Activated CD4-positive, alpha-beta memory T cell treated with anti-CD3 and anti-CD28 coated beads, Interleukin-2, amount 10 ng/mL, durations not matched to agents 7 days and 5 days (primary cell): Measurements from ENCODE around the gene TRMT11. TPM values are rescaled to one million over a fixed set of nuclear protein-coding genes. Genes with fewer than 3 reads are reported as not detected.
"Not testable (repeated sequence)": the region's sequence is repeated elsewhere in the genome, so short reads cannot be mapped to it uniquely, and the experiment has no call there.

Source experiments
- CTCF ChIA-PET: fragments of 350-600 bp; sonication (Branson Sonifier 250); formaldehyde crosslinking; loops from one replicate; lab custom pipeline; 2021; ENCODE audit warnings: antibody characterized with exemption, inconsistent platforms; lab: Charles Lee
- POLR2A ChIA-PET: fragments of 350-600 bp; sonication (Branson Sonifier 250); formaldehyde crosslinking; loops from one replicate; lab custom pipeline; 2021; ENCODE audit warnings: antibody characterized with exemption; lab: Charles Lee
- DNase-seq: peaks from one replicate; pipeline ENCODE4 v3.0.0-alpha.2; 2020
- H3K27ac Mint-ChIP-seq: one replicate; pipeline ENCODE4 v1.8.0; 2021; ENCODE audit warnings: mild to moderate bottlenecking, mixed read lengths
- H3K27me3 Mint-ChIP-seq: one replicate; pipeline ENCODE4 v1.8.0; 2021; ENCODE audit warnings: mixed read lengths
- H3K36me3 Mint-ChIP-seq: one replicate; pipeline ENCODE4 v1.8.0; 2021; ENCODE audit warnings: low read depth, mixed read lengths
- H3K4me1 Mint-ChIP-seq: one replicate; pipeline ENCODE4 v1.8.0; 2021; ENCODE audit warnings: mixed read lengths
- H3K4me3 Mint-ChIP-seq: one replicate; pipeline ENCODE4 v1.8.0; 2021; ENCODE audit warnings: mild to moderate bottlenecking, mixed read lengths
- H3K9me3 Mint-ChIP-seq: one replicate; pipeline ENCODE4 v1.8.0; 2021; ENCODE audit warnings: mixed read lengths
- total RNA-seq, 2 experiments: library from RNA; stranded (reverse); gene quantifications; one replicate each; pipeline ENCODE4 v1.2.3, GENCODE V29; 2021

Gene TRMT11
- total RNA-seq, 2 experiments from 2014 or later: 17.6 to 19.2 TPM

DNA sequence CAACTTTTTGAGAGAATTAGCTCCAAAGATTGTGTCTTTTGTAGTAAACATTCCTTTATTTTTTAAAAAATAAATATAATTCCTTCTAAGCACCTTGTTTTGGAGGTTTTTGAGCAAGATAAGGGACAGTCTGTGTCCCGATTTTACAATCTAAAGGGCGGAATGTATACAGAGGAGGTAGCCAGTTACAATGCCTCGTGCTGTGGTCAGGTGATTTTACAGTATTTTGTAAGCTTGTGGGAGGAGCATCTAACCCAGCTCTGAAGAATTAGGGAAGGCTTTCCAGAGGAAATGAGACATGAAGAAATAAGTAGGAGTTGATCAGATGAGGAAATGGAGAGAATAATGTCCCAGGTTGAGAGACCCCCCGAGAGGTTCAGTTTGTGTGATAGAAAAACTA, 28.5 kb upstream of the TRMT11 start:
- Mint-ChIP-seq H3K4me3 (no peak overlapping the region), H3K27me3 (no peaks in the 10 kb centered on the region), H3K9me3 (no peaks in the 10 kb centered on the region), H3K36me3 (peaks cover 2% of the 10 kb centered on the region), H3K4me1 (peaks cover 8% of the 10 kb centered on the region), H3K27ac (no peak overlapping the region)
- CTCF ChIA-PET: interaction anchor here (1.0 to 9.6 kb wide), 12 partner anchors 10 to 179 kb away, joined by 3 to 231 read pairs (median 28); partner anchors contain the start of genes NCOA7 and TRMT11
- DNase-seq: no peak
- POLR2A ChIA-PET: interaction anchor here (0.9 to 6.4 kb wide), 10 partner anchors 13 to 210 kb away, joined by 3 to 111 read pairs (median 6); partner anchors contain the start of genes NCOA7 and TRMT11

DNA sequence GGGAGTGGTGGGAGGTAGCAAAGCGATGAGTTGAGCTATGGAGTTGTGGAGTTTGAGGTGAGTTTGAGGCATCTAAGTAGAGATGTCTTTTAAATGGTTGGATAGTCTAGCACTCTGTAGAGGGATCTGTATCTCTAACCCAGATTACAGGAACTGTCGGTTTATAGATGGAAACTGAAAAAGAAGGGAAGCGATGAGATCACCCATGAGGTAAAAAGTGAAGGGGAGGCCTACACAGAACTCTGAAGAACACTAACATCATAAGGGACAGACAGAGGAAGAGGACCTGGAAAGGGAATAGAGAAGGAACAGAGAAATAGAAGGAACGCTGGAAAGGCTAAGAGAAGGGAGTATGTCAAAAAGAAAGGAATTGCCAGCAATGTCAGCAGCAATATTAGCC, 27.3 kb upstream of the TRMT11 start:
- H3K4me1 Mint-ChIP-seq: peaks cover 8% of the 10 kb centered on the region
- H3K27me3 Mint-ChIP-seq: no peaks in the 10 kb centered on the region
- no peak for DNase-seq
- POLR2A ChIA-PET: interaction anchor here (0.5 to 6.4 kb wide), 2 partner anchors 35 to 169 kb away, joined by 3 to 111 read pairs; partner anchors contain the start of gene NCOA7
- H3K27ac Mint-ChIP-seq: no peak overlapping the region
- CTCF ChIA-PET: interaction anchor here (1.0 to 9.6 kb wide), 2 partner anchors 9 to 169 kb away, joined by 3 to 231 read pairs; partner anchors contain the start of gene NCOA7
- H3K36me3 Mint-ChIP-seq: peaks cover 2% of the 10 kb centered on the region
- no peak overlapping the region for H3K4me3 Mint-ChIP-seq
- no peaks in the 10 kb centered on the region for H3K9me3 Mint-ChIP-seq

GRCh38 chr6:125961117-125961516, 25.2 kb upstream of the TRMT11 start:
- H3K27me3 Mint-ChIP-seq: no peaks in the 10 kb centered on the region
- H3K36me3 Mint-ChIP-seq: peaks cover 2% of the 10 kb centered on the region
- ChIA-PET CTCF (interaction anchor here (1.0 to 1.3 kb wide), 2 partner anchors 13 to 179 kb away, joined by 3 to 4 read pairs; no protein-coding TSS in a partner anchor), POLR2A (interaction anchor here (1.1 to 2.8 kb wide), 2 partner anchors 10 to 171 kb away, joined by 4 to 12 read pairs; partner anchors contain the start of gene NCOA7)
- peaks cover 1% of the 10 kb centered on the region for H3K4me1 Mint-ChIP-seq
- H3K9me3 Mint-ChIP-seq: no peaks in the 10 kb centered on the region
- H3K27ac Mint-ChIP-seq: no peak overlapping the region
- no peak for DNase-seq
- no peak overlapping the region for H3K4me3 Mint-ChIP-seq

DNA sequence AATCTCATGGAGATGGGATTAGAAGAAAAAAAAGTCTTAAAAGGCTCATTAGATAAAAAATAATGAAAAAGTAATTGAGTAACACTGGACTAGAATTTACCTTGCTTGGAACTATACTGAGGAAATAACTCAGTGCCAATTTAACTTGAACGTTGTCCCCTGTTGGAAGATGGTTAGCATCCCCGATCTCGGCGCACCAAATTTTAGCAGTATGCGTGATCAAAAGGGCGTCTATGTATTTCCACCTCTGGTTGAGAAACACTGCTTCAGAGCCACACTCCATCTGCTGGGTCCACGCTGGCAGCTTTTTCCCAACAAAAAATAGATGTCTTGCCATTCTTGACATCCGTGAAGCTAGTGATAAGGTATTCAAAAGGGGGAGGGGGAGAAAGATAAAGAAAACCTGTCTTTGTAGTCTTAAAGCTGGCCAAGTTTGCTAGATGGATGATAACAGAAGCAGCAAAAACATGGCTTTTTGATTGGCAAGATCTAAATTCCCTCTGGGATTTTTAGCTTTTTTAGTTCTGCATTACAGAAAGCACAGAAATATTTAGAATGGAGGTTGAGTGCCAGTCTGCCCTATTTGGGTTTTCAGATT, 23.3 kb upstream of the TRMT11 start:
- Mint-ChIP-seq H3K27me3 (no peaks in the 10 kb centered on the region), H3K27ac (no peak overlapping the region), H3K36me3 (peaks cover 5% of the 10 kb centered on the region), H3K4me1 (no peaks in the 10 kb centered on the region), H3K4me3 (no peak overlapping the region), H3K9me3 (no peaks in the 10 kb centered on the region)
- ChIA-PET POLR2A (interaction anchor here (2.8 kb wide), 1 partner anchor 173 kb away, joined by 12 read pairs; the partner anchor contains the start of gene NCOA7), CTCF (interaction anchor here (1.3 kb wide), 1 partner anchor 172 kb away, joined by 3 read pairs; the partner anchor contains the start of gene NCOA7)
- DNase-seq: no peak

DNA sequence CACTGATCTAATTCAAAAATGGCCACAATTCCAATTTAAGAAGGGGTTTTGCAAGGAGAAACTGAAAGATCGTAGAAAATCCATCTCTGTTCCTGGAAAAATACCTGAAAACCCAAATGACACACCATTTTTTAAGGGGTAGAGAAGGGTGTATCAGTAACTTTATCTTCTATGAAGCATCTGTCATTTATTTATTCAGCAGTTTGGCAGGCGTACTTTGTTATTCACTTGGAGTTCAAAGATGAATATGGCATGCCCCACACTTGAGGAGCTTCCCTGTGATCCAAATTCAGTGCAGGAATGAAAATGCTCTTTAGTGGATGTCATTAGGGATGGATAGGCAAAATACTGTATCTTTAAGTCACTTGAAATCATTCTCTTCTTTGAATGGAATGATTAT, 22.5 kb upstream of the TRMT11 start:
- Mint-ChIP-seq H3K9me3 (no peaks in the 10 kb centered on the region), H3K27me3 (no peaks in the 10 kb centered on the region), H3K4me1 (no peaks in the 10 kb centered on the region), H3K4me3 (no peak overlapping the region), H3K27ac (no peak overlapping the region), H3K36me3 (peaks cover 13% of the 10 kb centered on the region)
- POLR2A ChIA-PET: interaction anchor here (1.3 to 2.8 kb wide), 2 partner anchors 22 to 174 kb away, joined by 3 to 12 read pairs; partner anchors contain the start of gene NCOA7
- no peak for DNase-seq
- CTCF ChIA-PET: interaction anchor here (1.4 to 1.8 kb wide), 2 partner anchors 8 to 172 kb away, joined by 3 to 8 read pairs; no protein-coding TSS in a partner anchor

- Mint-ChIP-seq H3K27ac (no peak overlapping the region), H3K9me3 (no peaks in the 10 kb centered on the region), H3K27me3 (no peaks in the 10 kb centered on the region), H3K36me3 (peaks cover 19% of the 10 kb centered on the region), H3K4me3 (no peak overlapping the region), H3K4me1 (no peaks in the 10 kb centered on the region)
- no peak for DNase-seq
- CTCF ChIA-PET: no interaction called here
- POLR2A ChIA-PET: no interaction called here
Observed at GRCh38 chr6:125966569-125966968, 19.8 kb upstream of the TRMT11 start.

DNA sequence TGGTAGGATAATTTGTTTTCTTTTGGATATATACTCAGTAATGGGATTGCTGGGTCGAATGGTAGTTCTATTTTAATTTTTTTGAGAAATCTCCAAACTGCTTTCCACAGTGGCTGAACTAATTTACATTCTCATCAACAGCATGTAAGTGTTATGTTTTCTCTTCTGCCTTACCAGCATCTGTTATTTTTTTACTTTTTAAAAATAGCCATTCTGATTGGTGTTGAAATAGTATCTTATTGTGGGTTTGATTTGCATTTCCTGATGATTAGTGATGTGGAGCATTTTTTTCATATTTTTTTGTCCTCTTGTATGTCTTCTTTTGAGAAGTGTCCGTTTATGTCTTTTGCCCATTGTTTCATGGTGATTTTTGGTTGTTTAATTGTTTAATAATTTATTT, 17.8 kb upstream of the TRMT11 start:
- ChIA-PET CTCF (interaction anchor here (1.6 kb wide), 1 partner anchor 12 kb away, joined by 13 read pairs; the partner anchor contains the start of gene HINT3), POLR2A (no interaction called here)
- Mint-ChIP-seq H3K9me3 (no peaks in the 10 kb centered on the region), H3K27me3 (no peaks in the 10 kb centered on the region), H3K27ac (no peak overlapping the region), H3K36me3 (peaks cover 19% of the 10 kb centered on the region), H3K4me3 (no peak overlapping the region), H3K4me1 (no peaks in the 10 kb centered on the region)
- no peak for DNase-seq

GRCh38 chr6:125970760-125971159, 15.6 kb upstream of the TRMT11 start:
- peaks cover 26% of the 10 kb centered on the region for H3K36me3 Mint-ChIP-seq
- no peaks in the 10 kb centered on the region for H3K27me3 Mint-ChIP-seq
- H3K4me1 Mint-ChIP-seq: peaks cover 5% of the 10 kb centered on the region
- H3K27ac Mint-ChIP-seq: no peak overlapping the region
- DNase-seq: no peak
- H3K4me3 Mint-ChIP-seq: no peak overlapping the region
- CTCF ChIA-PET: interaction anchor here (0.9 to 3.0 kb wide), 7 partner anchors 14 to 659 kb away, joined by 3 to 18 read pairs (median 5); partner anchors contain the start of genes HINT3 and NCOA7
- POLR2A ChIA-PET: interaction anchor here (0.6 to 1.9 kb wide), 5 partner anchors 10 to 189 kb away, joined by 3 to 6 read pairs (median 4); partner anchors contain the start of gene HINT3
- no peaks in the 10 kb centered on the region for H3K9me3 Mint-ChIP-seq

- H3K27ac Mint-ChIP-seq, DNase-seq, H3K9me3 Mint-ChIP-seq, POLR2A ChIA-PET, H3K4me3 Mint-ChIP-seq, CTCF ChIA-PET, H3K4me1 Mint-ChIP-seq, H3K27me3 Mint-ChIP-seq: not testable (repeated sequence)
- H3K36me3 Mint-ChIP-seq: peaks cover 23% of the 10 kb centered on the region
Observed at GRCh38 chr6:125972478-125972877, 13.9 kb upstream of the TRMT11 start.

GRCh38 chr6:125974214-125974866, 12.0 kb upstream of the TRMT11 start:
- Mint-ChIP-seq H3K4me1 (peaks cover 5% of the 10 kb centered on the region), H3K27ac (no peak overlapping the region), H3K27me3 (no peaks in the 10 kb centered on the region), H3K9me3 (no peaks in the 10 kb centered on the region), H3K36me3 (peaks cover 10% of the 10 kb centered on the region), H3K4me3 (no peak overlapping the region)
- POLR2A ChIA-PET: interaction anchor here (1.7 to 3.7 kb wide), 4 partner anchors 12 to 193 kb away, joined by 7 to 16 read pairs (median 8); partner anchors contain the start of genes NCOA7 and TRMT11
- CTCF ChIA-PET: interaction anchor here (0.6 to 4.1 kb wide), 25 partner anchors 9 to 673 kb away, joined by 3 to 41 read pairs (median 4); partner anchors contain the start of genes HDDC2, HINT3, NCOA7 and TRMT11
- no peak for DNase-seq

GRCh38 chr6:125979101-125979500, 7.2 kb upstream of the TRMT11 start:
- H3K36me3 Mint-ChIP-seq: peaks cover 6% of the 10 kb centered on the region
- POLR2A ChIA-PET: interaction anchor here (1.2 kb wide), 1 partner anchor 678 kb away, joined by 3 read pairs; no protein-coding TSS in a partner anchor
- no peaks in the 10 kb centered on the region for H3K9me3 Mint-ChIP-seq
- peaks cover 5% of the 10 kb centered on the region for H3K4me1 Mint-ChIP-seq
- H3K27me3 Mint-ChIP-seq: no peaks in the 10 kb centered on the region
- CTCF ChIA-PET: no interaction called here
- no peak overlapping the region for H3K4me3 Mint-ChIP-seq
- no peak for DNase-seq
- no peak overlapping the region for H3K27ac Mint-ChIP-seq

DNA sequence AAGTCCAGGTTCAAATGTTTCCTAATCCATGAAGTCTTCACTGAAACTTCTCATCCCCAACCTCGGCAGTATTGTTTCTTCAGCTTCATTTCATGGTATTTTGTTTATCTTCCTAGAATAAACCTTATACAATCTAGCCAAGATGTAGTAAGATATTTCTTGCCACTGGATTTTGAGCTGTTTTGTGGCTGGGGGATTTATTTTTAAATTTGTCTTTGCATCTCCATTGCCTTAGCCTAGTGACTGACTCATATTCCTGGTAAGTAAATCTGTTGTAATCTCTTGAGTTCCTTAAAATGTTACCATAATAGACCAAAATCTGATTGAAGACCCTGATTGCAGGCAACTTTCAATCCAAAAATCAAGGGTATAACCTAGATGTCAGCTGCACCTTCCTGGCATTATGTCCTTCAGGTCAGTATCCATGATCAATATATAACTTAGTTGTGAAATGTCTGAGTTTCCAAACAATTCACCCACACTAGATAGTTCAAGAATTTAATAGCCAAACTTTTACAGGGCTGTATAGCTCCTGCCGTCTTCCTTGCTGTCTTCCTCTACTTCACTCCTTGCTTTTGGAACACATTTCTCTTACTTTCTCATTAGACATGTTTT, 4.7 kb upstream of the TRMT11 start:
- DNase-seq: no peak
- Mint-ChIP-seq H3K4me1 (peaks cover 4% of the 10 kb centered on the region), H3K27me3 (no peaks in the 10 kb centered on the region), H3K27ac (no peak overlapping the region), H3K4me3 (no peak overlapping the region), H3K9me3 (no peaks in the 10 kb centered on the region), H3K36me3 (no peaks in the 10 kb centered on the region)
- POLR2A ChIA-PET: interaction anchor here (1.6 kb wide), 1 partner anchor 191 kb away, joined by 5 read pairs; the partner anchor contains the start of gene NCOA7
- CTCF ChIA-PET: interaction anchor here (0.6 kb wide), 1 partner anchor 14 kb away, joined by 4 read pairs; no protein-coding TSS in a partner anchor
